ENCODE data around the gene FGA.

FGA gene

GRCh38 chr4:154612472-154613414 lies 22.2 kb upstream of the FGA start, which contains the start of gene FGG:
FGG (minus strand) TSS chr4:154612656; CDS start chr4:154612609, 47 bp downstream.
- H3K4me3 ChIP-seq (IDR thresholded peaks at IDR 0.05; ENCODE audit: insufficient read depth, low read depth, low read length) = no peak within 1 kb of the TSS
- no peak within 1 kb of the TSS for H3K9ac ChIP-seq
- no peak within 1 kb of the TSS for H3K4me2 ChIP-seq
- peaks cover 16% of the 10 kb centered on the region for H3K4me1 ChIP-seq (ENCODE audit: low read depth, poor library complexity, severe bottlenecking)
- no peak within 1 kb of the TSS for H2AFZ ChIP-seq (ENCODE audit: low read depth)
- no peaks in the 10 kb centered on the region for H3K36me3 ChIP-seq (ENCODE audit: insufficient read depth)
- H3K27me3 ChIP-seq (ENCODE audit: insufficient read depth, low read depth) = no peaks in the 10 kb centered on the region
- no peak for TF ChIP-seq CTCF (conservative IDR thresholded peaks at IDR 0.05; ENCODE audit: low read depth, low read length)
- H4K20me1 ChIP-seq (ENCODE audit: insufficient read depth) = no peaks in the 10 kb centered on the region
- no peaks in the 10 kb centered on the region for H3K79me2 ChIP-seq (ENCODE audit: insufficient read depth, low read depth)
- H3K27ac ChIP-seq = no peak within 1 kb of the TSS

GRCh38 chr4:154611833-154612232 lies 21.3 kb upstream of the FGA start:
- H3K9ac ChIP-seq = no peak overlapping the region
- H3K27me3 ChIP-seq (ENCODE audit: insufficient read depth, low read depth) = no peaks in the 10 kb centered on the region
- H4K20me1 ChIP-seq (ENCODE audit: insufficient read depth) = no peaks in the 10 kb centered on the region
- H3K27ac ChIP-seq = no peak overlapping the region
- H3K4me1 ChIP-seq (ENCODE audit: low read depth, poor library complexity, severe bottlenecking) = peaks cover 11% of the 10 kb centered on the region
- no peaks in the 10 kb centered on the region for H3K36me3 ChIP-seq (ENCODE audit: insufficient read depth)
- no peaks in the 10 kb centered on the region for H3K79me2 ChIP-seq (ENCODE audit: insufficient read depth, low read depth)
- no peak overlapping the region for H3K4me2 ChIP-seq
- no peak overlapping the region for H3K4me3 ChIP-seq (IDR thresholded peaks at IDR 0.05; ENCODE audit: insufficient read depth, low read depth, low read length)
- no peak overlapping the region for H2AFZ ChIP-seq (ENCODE audit: low read depth)
- no peak for TF ChIP-seq CTCF (conservative IDR thresholded peaks at IDR 0.05; ENCODE audit: low read depth, low read length)

- Histone ChIP-seq H3K79me2 (ENCODE audit: insufficient read depth, low read depth) (no peaks in the 10 kb centered on the region), H3K9ac (no peak overlapping the region), H3K4me2 (no peak overlapping the region), H3K36me3 (ENCODE audit: insufficient read depth) (no peaks in the 10 kb centered on the region), H4K20me1 (ENCODE audit: insufficient read depth) (no peaks in the 10 kb centered on the region), H3K4me3 (IDR thresholded peaks at IDR 0.05; ENCODE audit: insufficient read depth, low read depth, low read length) (no peak overlapping the region), H2AFZ (ENCODE audit: low read depth) (no peak overlapping the region), H3K4me1 (ENCODE audit: low read depth, poor library complexity, severe bottlenecking) (no peaks in the 10 kb centered on the region), H3K27me3 (ENCODE audit: insufficient read depth, low read depth) (no peaks in the 10 kb centered on the region), H3K27ac (no peak overlapping the region)
- no peak for TF ChIP-seq CTCF (conservative IDR thresholded peaks at IDR 0.05; ENCODE audit: low read depth, low read length)
Measured at GRCh38 chr4:154610582-154610981, 20.0 kb upstream of the FGA start.

GRCh38 chr4:154609532-154609931 lies 19.0 kb upstream of the FGA start:
- Histone ChIP-seq H3K4me3 (IDR thresholded peaks at IDR 0.05; ENCODE audit: insufficient read depth, low read depth, low read length) (no peak overlapping the region), H3K79me2 (ENCODE audit: insufficient read depth, low read depth) (no peaks in the 10 kb centered on the region), H4K20me1 (ENCODE audit: insufficient read depth) (no peaks in the 10 kb centered on the region), H3K9ac (no peak overlapping the region), H3K27ac (no peak overlapping the region), H3K36me3 (ENCODE audit: insufficient read depth) (no peaks in the 10 kb centered on the region), H3K4me1 (ENCODE audit: low read depth, poor library complexity, severe bottlenecking) (no peaks in the 10 kb centered on the region), H3K4me2 (no peak overlapping the region), H3K27me3 (ENCODE audit: insufficient read depth, low read depth) (no peaks in the 10 kb centered on the region), H2AFZ (ENCODE audit: low read depth) (no peak overlapping the region)
- TF ChIP-seq CTCF (conservative IDR thresholded peaks at IDR 0.05; ENCODE audit: low read depth, low read length) = no peak

Data from KMS-11 (cell line).